Upper lobe of right lung (tissue), 1 donor: ENCODE measurements around the gene FBXL16. TPM values are rescaled to one million over a fixed set of nuclear protein-coding genes. Genes with fewer than 3 reads are reported as not detected.

Experiments used
- ATAC-seq: fragments of 200-7000 bp; cut with Tn5 transposase; one replicate; pipeline ENCODE4 v1.9.1; 2020; ENCODE audit warnings: mild to moderate bottlenecking, moderate library complexity
- DNase-seq: peaks from one replicate; pipeline ENCODE4 v3.0.0-alpha.2; 2020
- H3K27ac ChIP-seq: fragments of 200-600 bp; one replicate; pipeline ENCODE4 v1.8.0; 2022
- H3K27me3 ChIP-seq: fragments of 200-600 bp; one replicate; pipeline ENCODE4 v1.8.0; 2022; ENCODE audit warnings: mild to moderate bottlenecking
- H3K36me3 ChIP-seq: fragments of 200-600 bp; one replicate; pipeline ENCODE4 v1.8.0; 2022
- H3K4me1 ChIP-seq: fragments of 200-600 bp; one replicate; pipeline ENCODE4 v1.8.0; 2022
- H3K4me3 ChIP-seq: fragments of 200-600 bp; one replicate; pipeline ENCODE4 v1.8.0; 2022; ENCODE audit warnings: mild to moderate bottlenecking
- H3K9me3 ChIP-seq: fragments of 200-600 bp; one replicate; pipeline ENCODE4 v1.8.0; 2022
- intact Hi-C: fragments of 100-400 bp; cut with DNase I; formaldehyde crosslinking; loops from one replicate; pipeline ENCODE4 v1.11.0; 2022
- total RNA-seq: library from RNA; stranded (reverse); fragmentation: NEBNext Ultra II Directional; extraction: Animal tissue kit (Norgen Biotek cat#: 25700); gene quantifications from one replicate; pipeline ENCODE4 v1.2.1, GENCODE V29; 2021
- TF ChIP-seq, protein P1 (sequence below): fragments of 200-600 bp; IDR thresholded peaks from one replicate; pipeline ENCODE4 v1.8.0; 2022; ENCODE audit warnings: antibody characterized with exemption
- donor health status: DM: no; HTN: yes; CAD: no; lungs with severe emphysema.

FBXL16 gene
- total RNA-seq, 1 donor from 2014 or later, result 3.6 TPM

DNA sequence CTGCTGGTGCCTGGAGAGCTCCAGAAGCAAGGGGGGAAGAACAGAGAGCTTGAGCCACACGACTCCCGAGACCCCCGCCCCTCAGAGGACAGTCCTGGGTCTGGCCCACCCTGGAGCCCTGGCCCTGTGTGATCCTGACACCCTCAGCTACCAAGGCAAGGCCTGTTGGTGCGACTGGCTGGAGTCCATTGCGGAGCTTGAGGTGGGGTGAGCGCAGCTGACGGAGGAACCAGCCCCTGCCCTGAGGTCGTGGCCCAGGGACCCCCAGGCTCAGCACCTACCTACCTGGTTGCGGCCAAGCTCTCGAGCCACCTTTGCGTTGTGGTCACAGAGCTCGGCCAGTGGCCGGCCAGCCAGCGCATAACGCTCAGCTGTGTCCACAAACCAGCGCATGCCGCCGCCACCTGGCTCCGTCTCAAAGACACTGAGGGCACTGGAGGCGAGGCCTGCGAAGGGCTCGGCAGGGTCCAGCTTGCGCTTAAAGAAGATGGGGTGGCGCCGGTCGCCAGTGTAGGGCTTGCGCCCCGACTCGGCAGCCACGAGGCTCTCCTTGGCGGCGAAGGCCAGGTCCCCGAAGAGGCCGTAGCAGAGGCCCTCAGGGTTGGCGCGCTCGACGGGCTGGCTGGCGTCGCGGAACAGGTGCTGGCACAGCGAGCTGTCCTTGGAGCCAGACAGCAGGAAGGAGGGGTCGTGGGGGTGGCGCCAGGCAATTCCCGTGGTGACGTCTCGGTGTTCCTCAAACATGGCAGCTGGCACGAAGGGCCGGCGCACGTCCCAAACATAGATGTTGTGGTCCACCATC, 18.9 kb downstream of the FBXL16 start:
- Histone ChIP-seq H3K27me3 (no peaks in the 10 kb centered on the region), H3K4me3 (no peak overlapping the region), H3K4me1 (peaks cover 46% of the 10 kb centered on the region), H3K27ac (no peak overlapping the region), H3K9me3 (no peaks in the 10 kb centered on the region), H3K36me3 (peaks cover 14% of the 10 kb centered on the region)
- DNase-seq (no peak), ATAC-seq (no peak)
- intact Hi-C loops, result no loop called here
- TF ChIP-seq, protein P1, sequence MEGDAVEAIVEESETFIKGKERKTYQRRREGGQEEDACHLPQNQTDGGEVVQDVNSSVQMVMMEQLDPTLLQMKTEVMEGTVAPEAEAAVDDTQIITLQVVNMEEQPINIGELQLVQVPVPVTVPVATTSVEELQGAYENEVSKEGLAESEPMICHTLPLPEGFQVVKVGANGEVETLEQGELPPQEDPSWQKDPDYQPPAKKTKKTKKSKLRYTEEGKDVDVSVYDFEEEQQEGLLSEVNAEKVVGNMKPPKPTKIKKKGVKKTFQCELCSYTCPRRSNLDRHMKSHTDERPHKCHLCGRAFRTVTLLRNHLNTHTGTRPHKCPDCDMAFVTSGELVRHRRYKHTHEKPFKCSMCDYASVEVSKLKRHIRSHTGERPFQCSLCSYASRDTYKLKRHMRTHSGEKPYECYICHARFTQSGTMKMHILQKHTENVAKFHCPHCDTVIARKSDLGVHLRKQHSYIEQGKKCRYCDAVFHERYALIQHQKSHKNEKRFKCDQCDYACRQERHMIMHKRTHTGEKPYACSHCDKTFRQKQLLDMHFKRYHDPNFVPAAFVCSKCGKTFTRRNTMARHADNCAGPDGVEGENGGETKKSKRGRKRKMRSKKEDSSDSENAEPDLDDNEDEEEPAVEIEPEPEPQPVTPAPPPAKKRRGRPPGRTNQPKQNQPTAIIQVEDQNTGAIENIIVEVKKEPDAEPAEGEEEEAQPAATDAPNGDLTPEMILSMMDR, result no peak

DNA sequence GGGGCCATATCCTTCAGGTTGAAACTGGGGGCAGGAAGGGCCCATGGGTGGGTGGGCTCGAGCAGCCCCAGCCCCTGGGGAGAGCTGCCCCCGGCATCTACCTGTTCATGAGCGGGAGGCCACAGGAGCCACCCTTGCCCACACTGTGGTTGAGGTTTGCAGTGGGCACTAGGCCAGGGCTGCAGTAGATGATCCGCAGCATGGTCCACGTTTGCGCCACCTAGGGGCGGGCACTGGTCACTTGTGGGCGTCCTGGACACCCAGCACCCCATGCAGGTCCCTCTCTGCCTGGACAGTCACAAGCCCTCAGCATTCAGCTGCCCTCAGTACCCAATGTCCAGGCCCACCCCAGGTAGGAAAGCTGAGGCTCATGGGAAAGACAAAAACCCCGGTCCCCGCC, 19.6 kb downstream of the FBXL16 start:
- no peaks in the 10 kb centered on the region for H3K27me3 ChIP-seq
- intact Hi-C loops, result no loop called here
- H3K27ac ChIP-seq, result no peak overlapping the region
- TF ChIP-seq, protein P1, result peak; percentile 41
- DNase-seq (no peak), ATAC-seq (peak; percentile 1)
- H3K36me3 ChIP-seq, result peaks cover 17% of the 10 kb centered on the region
- no peaks in the 10 kb centered on the region for H3K9me3 ChIP-seq
- H3K4me1 ChIP-seq, result peaks cover 53% of the 10 kb centered on the region
- H3K4me3 ChIP-seq, result no peak overlapping the region

DNA sequence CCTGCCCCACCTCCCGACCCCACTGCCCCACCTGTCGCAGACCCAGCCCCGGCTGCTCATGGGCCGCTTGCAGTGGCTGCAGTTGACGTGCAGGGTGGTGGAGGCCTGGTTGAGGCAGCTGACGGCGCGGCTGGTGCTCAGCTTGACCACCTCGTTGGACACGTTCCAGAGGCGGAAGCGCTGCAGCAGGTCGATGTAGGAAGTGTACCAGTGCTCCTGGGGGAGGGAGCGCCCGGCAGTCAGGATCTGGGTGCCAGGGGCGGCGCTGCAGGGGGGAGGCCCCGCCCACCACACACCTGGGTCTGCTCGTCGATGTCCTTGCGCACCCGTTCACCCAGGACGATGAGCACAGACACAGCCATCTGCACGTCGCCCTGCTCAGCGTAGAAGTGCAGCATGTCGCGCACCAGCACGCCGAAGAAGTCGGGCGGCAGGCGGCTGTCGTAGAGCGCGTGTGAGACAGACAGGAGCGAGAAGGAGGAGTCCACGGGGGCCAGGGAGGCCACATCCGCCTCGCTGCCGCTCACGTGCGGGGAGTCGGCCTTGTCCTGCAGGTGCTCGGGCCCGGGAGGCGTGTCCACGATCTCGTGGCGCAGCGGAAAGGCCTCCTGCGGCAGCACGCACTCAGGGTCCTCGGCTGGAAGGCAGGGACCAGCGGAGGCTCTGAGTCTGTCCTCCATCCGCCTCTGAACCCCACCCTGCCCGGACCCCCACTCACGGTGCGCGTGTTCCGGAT, 20.5 kb downstream of the FBXL16 start:
- TF ChIP-seq, protein P1, result no peak
- intact Hi-C loops, result no loop called here
- Histone ChIP-seq H3K4me1 (peaks cover 50% of the 10 kb centered on the region), H3K4me3 (peak overlapping the region; percentile 75), H3K27ac (peak overlapping the region; percentile 86), H3K9me3 (no peaks in the 10 kb centered on the region), H3K27me3 (no peaks in the 10 kb centered on the region), H3K36me3 (peaks cover 17% of the 10 kb centered on the region)
- ATAC-seq (no peak), DNase-seq (no peak)

DNA sequence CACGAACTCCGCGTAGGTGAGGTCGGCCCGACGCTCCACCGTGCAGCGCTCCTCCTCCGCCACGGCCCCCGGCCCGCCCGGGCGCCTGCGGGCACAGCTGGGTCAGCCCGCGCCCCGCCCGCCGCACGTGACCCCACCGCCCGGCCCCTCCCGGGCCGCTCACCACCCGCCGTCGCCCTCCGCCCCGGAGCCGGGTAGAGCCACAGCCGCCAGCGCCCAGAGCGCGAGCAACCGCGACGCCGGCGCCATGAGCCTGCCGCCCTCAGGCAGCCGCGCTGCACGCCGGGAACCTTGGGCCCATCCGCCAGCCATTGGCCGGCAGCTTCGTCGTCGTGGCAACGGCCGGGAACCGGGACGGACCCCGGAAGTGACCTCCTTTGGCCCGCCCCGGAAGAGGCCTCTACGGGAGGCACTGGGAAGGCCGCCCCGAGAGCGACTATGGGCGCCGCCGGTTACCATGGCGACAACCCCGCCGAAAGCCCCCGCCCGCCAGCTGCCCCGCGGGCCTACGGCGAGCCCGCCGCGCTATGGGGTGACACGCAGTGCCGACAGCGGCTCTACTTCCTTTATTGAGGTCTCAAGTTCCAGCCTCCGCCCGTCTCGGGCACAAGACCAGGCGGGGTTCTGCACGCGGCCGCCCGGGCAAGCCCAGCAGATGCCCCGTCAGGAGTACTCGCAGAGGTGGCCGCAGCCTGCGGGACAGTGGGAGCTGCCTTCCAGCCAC, 21.4 kb downstream of the FBXL16 start, which contains the start of gene JMJD8:
Gene JMJD8, minus strand, starts transcription at position 264 of the 724 bp plus-strand sequence. Its CDS starts 15 bp downstream, at position 249.
- ATAC-seq (peak; percentile 76), DNase-seq (peak; percentile 99)
- intact Hi-C loops, result no loop called here
- H3K9me3 ChIP-seq, result no peaks in the 10 kb centered on the region
- peaks cover 17% of the 10 kb centered on the region for H3K36me3 ChIP-seq
- H3K27ac ChIP-seq, result peak within 1 kb of the TSS; percentile 86
- H3K4me3 ChIP-seq, result peak within 1 kb of the TSS; percentile 75
- TF ChIP-seq, protein P1, result no peak
- H3K27me3 ChIP-seq, result no peaks in the 10 kb centered on the region
- peaks cover 45% of the 10 kb centered on the region for H3K4me1 ChIP-seq

DNA sequence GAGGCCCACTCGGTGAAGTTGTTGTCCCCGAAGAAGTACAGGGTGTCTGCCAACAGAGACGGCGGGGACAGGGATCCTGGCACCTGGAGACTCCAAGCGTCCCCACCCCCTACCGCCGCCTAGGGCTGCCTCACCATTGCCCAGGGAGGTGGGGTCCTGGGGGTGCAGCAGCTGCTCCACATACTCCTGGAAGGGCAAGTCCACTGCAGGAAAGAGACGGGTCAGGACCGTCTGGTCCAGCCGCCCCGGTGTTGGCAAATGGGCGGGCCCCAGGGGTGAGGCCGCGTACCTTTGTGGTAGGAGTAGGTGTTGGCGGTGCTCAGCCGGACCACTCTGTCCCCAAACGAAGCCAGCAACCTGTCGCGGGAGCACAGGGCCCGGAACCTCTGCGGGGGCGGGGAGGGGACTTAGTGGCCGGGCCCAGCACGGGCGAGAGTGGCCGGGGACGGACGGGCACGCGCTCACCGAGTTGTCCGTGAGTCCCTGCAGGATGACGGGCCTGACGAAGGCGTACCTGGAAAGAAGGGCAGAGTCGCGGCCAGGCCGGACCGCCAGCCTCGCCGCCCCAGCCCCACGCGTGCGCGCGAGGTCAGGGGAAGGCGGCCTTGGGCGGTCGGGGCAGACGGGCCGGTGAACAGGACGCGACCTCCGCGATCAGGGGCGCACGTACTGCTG, 22.1 kb downstream of the FBXL16 start:
- Histone ChIP-seq H3K36me3 (peaks cover 17% of the 10 kb centered on the region), H3K4me3 (peak overlapping the region; percentile 75), H3K4me1 (peaks cover 38% of the 10 kb centered on the region), H3K27ac (peak overlapping the region; percentile 86), H3K9me3 (no peaks in the 10 kb centered on the region), H3K27me3 (no peaks in the 10 kb centered on the region)
- DNase-seq (no peak), ATAC-seq (no peak)
- intact Hi-C loops, result no loop called here
- TF ChIP-seq, protein P1, result no peak
